Stimulated activated CD4-positive, alpha-beta T cell treated with anti-CD3 and anti-CD28 coated beads, Interleukin-15, amount 100 ng/mL, for 48 hours (primary cell): Measurements from ENCODE around the gene TCEAL9.
"Not testable (repeated sequence)": the region's sequence is repeated elsewhere in the genome, so short reads cannot be mapped to it uniquely, and the experiment has no call there.

ENCODE experiments used
- DNase-seq, 2 donors: peaks; one replicate each; pipeline ENCODE4 v3.0.0-alpha.2; 2020; ENCODE audit warnings: low read depth in 2 of 2

Gene TCEAL9

GRCh38 chrX:103373581-103373980 is 17.3 kb downstream of the TCEAL9 start:
- no peak for DNase-seq

DNA sequence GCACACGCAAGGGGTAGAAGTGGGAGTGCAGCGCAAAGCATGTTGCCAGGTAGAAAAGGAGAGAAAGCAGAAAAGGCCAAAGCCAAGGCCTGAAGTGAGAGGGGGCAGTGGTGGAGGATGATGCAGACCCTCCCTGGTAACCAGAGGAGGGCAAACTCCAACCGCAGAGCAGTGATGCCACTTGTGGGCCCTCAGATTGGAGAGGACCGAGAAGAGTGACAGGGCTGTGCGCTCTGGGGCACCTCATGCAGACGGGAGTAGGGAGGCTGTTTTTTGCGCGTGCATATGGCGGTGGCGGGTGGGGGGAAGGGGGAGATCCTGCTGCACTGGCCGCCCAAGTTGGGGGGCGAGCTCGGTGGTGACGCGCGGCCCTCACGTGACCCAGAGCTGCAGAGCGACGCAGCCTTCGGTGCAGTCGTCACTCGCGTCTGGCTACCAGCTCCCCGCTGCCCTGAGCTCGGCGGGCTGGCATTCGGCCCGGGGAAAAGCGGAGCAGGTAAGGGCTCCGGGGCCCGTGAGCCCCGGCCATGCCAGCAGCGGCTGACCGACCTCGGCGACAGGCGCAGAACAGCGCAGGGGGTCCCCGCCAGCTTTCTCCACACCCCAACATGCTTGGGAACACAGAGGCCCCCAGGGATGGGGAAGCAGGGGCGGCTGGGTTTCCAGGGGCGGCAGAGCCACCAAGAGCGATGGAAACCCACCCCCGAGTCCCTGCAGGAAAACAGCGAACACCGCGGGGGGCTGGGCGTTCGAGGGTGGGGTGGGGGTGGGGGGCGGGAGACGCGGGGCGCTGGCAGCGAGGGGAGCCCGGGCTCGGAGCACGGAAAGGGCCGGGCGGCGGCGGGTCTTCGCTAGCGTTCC is 20.0 kb downstream of the TCEAL9 start, which contains the start of gene BEX3:
TSS of gene BEX3 (plus strand) at position 421 of the 861 bp plus-strand sequence. CDS start 984 bp downstream, outside the sequence.
- DNase-seq: peak; percentile 11 to 12

- no peak for DNase-seq
Observed at GRCh38 chrX:103376979-103377324, 20.6 kb downstream of the TCEAL9 start.

DNA sequence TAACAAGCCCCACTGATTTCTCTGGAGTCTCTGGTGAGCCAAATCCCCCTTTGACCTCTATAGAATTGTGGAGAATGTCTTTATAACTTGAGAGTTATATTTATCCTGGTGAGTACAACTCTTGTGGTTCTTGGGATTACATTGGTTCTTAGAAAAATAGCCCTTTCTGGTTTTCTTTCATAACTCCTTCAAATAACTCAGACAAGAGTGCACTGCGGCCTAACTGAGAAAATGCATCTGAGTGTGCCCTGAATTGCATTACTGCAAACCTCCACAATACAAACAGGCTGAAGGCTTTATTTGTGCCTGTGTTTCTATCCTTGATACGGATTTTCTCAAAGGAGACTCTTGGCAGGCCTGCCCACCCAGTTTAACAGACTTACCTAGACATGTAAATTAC is 22.7 kb downstream of the TCEAL9 start:
- no peak for DNase-seq

- no peak for DNase-seq
Observed at GRCh38 chrX:103382877-103383276, 26.6 kb downstream of the TCEAL9 start.

GRCh38 chrX:103384672-103385071 is 28.4 kb downstream of the TCEAL9 start:
- DNase-seq: no peak

- not testable (repeated sequence) for DNase-seq
Observed at GRCh38 chrX:103385283-103385830, 29.1 kb downstream of the TCEAL9 start.

GRCh38 chrX:103386332-103386731 is 30.0 kb downstream of the TCEAL9 start:
- no peak for DNase-seq

DNA sequence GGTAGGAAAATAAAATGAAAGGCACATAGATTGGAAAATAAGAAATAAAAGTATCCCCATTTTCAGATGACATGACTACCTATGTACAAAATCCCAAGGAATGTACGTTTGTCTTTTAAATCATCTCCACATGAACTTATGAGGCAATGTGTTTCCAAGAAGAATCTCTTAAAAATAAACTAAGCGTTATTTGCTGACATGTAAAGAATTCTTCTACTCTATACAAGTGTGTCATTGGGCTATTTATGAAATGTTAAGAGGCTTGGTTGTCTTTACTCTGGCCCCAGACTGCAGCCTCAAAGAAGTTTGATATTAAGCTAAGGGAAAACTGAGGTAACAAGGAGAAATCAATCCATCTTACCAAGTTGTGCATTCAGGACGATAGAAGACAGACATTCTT is 37.2 kb downstream of the TCEAL9 start:
- no peak for DNase-seq

- no peak for DNase-seq
Observed at GRCh38 chrX:103396186-103396585, 39.9 kb downstream of the TCEAL9 start.

DNA sequence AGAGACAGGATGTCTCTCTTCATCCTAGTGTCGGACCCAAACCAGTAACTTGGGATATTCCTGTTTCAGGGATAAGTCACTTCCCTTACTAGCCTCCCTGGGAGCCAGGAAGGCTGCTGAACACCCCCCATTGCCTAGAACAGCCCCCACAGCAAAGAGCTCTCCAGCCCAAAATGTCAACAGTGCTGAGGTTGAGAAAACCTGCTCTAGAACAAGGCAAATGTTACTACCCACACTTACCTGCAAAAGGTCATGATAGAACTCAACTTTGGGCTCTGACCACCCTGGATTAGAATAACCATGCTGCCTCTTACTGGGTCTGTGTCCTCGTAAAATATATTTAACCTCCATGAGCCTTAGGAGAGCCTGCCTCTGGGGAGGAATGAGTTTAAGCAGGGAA is 40.4 kb downstream of the TCEAL9 start:
- DNase-seq: no peak

DNA sequence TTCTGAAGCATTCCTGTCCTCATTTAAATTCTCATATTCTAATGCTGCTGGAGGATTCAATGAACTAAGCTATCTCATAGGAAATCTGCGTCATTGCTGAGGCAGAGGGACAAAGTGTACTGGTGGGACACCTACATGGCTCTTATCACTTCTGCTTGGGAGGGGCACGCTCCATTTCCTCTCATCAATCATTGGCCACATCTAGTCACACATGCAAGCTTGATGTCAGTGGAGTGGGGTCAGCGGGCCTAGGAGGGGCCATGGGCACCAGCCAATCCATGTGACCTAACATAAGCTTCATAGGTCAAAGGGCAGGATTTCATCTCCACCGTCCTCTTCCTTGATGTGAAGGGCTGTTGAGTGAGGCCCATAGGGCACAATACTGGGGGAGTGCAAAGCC is 41.4 kb downstream of the TCEAL9 start:
- DNase-seq: no peak

GRCh38 chrX:103398421-103398864 is 42.1 kb downstream of the TCEAL9 start:
- DNase-seq: no peak

GRCh38 chrX:103399744-103400143 is 43.4 kb downstream of the TCEAL9 start:
- DNase-seq: no peak

GRCh38 chrX:103400931-103401330 is 44.6 kb downstream of the TCEAL9 start:
- no peak for DNase-seq

DNA sequence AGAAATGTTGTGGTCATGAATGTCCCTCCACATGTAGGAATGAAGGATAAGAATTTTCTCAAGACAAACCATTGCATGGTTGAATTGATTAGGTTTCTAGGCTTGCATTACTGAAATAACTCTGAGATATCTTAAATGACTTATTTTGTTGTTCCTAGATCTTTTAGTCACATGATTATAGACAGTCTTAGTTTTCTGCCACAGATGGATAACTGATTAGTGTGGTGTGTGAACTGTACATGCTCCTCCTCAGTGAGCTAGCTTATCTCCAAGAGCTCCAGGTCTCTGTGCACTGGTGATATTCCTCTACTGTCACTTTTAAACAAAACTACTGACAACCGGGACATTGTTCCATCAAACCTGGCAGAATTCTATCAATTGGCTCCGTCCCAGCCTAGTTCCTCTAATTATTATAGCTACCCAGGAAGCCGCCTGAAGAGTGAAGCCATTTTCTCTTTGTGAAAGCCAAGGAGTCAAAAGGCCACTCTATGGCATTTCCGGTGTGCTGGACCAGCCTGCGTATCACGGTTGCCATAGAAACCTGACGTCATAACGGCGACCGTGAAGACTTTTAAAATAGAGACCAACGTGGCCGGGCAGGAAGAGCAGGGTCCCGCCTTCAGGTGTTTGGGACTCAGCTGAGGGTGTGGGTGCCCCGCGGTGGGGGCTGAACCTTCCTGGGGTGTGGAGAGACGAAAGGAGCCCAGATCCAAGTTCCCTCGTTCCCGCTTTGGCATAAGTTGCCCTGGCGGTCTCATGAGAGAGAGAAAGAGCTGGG is 48.1 kb downstream of the TCEAL9 start:
- peak; percentile 29 to 41 for DNase-seq

GRCh38 chrX:103405009-103405333 is 48.7 kb downstream of the TCEAL9 start:
- DNase-seq: no peak

GRCh38 chrX:103406256-103406655 is 50.0 kb downstream of the TCEAL9 start:
- no peak for DNase-seq

- no peak for DNase-seq
Observed at GRCh38 chrX:103407776-103408175, 51.5 kb downstream of the TCEAL9 start.
